NCI-H2227 (cell line): Measurements from ENCODE around the gene UBE2D2.
A peak's percentile ranks its signal among the peaks of the same experiment; 100 is the strongest.

Experiments used
- DNase-seq: peaks from one replicate; lab custom pipeline; 2025; ENCODE audit not compliant: unreplicated experiment; lab: John Stamatoyannopoulos, UW

The UBE2D2 gene

DNA sequence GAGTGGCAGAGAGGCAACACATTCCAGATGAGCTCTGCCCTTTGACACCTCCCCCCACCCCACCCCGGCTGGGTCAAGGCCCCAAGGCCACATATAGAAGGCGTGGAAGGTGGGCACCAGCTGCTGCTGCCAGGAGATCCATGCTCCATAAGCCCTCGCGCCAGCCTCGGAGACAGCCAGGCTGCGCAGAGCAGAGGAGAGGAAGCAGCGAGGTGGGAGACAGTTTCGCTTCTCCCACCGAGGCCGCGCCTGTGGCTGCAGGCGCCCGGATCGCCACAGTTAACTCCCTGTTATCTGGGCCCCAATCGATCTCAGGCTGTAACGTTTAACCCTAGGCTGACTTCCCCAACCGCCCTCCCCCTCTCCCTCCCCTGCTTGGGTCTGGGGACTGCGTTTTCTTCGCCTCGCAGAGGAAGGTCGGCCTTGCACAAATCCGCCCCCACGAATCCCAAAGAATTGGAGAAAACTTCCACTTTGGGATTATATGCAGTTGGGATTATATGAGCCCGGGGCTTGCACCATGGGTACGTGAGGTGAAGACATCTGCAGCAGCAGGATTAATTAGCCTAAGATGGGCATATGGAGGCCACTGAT, 85.9 kb downstream of the UBE2D2 start:
- peak; percentile 21 for DNase-seq

DNA sequence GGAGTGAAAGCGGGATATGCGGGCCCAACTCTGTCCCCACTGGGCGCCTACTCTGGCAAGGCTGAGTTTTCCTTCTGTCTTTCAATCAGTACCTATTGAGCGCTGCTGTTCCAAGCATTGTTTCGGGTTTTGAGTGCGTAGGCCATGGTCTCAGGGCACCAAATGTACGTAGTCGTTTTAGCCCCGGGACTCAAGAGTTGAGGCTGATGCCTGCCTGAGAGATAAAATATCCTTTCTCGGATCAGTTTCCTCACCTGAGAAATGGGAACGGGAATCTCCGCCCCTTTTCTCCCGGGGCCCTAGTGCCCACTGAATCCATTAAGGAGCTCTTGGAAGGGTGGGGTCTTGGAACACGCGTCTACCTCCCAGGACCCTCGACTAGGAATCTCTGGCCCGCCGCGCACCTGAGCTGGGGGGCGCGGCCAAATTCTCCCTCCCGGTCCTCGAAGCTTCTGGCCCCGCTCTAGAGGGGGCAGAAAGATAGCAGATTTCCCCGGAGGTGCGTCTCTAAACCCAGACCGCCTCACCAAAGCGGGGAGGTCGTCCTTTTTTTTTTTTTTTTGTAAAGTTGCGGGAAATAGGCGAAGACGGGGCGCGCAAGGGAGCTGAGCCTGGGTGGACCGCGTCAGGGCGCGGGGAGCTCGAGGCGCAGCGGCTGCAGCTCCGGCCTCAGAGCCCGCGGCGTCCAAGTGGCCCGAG, 86.5 kb downstream of the UBE2D2 start:
- DNase-seq = no peak

DNA sequence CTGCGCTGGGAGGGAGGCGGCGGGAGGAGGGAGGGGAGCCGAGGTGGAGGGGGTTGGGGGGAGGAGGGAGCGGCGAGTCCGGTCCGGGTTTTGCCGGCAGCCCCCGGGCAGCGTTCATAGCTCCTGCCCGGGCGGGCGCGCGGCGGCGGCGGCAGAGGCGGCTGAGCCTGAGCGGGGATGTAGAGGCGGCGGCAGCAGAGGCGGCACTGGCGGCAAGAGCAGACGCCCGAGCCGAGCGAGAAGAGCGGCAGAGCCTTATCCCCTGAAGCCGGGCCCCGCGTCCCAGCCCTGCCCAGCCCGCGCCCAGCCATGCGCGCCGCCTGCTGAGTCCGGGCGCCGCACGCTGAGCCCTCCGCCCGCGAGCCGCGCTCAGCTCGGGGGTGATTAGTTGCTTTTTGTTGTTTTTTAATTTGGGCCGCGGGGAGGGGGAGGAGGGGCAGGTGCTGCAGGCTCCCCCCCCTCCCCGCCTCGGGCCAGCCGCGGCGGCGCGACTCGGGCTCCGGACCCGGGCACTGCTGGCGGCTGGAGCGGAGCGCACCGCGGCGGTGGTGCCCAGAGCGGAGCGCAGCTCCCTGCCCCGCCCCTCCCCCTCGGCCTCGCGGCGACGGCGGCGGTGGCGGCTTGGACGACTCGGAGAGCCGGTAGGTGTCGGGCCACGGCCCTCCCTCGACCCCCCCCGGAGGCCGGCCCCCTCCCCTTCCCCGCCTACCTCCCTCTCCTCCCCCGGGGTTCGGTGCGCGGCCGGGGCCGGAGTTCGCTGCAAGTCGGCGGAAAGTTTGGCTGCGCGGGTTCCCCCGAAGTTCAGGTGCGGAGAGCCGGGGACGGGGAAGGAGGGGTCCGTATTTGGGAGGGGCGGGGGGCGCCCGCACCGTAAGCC, 87.3 kb downstream of the UBE2D2 start, which contains the start of gene CXXC5:
CXXC5 (plus strand) TSS at position 145 of the 877 bp plus-strand sequence. CDS start 32,175 bp downstream, outside the sequence.
- peak; percentile 87 for DNase-seq

DNA sequence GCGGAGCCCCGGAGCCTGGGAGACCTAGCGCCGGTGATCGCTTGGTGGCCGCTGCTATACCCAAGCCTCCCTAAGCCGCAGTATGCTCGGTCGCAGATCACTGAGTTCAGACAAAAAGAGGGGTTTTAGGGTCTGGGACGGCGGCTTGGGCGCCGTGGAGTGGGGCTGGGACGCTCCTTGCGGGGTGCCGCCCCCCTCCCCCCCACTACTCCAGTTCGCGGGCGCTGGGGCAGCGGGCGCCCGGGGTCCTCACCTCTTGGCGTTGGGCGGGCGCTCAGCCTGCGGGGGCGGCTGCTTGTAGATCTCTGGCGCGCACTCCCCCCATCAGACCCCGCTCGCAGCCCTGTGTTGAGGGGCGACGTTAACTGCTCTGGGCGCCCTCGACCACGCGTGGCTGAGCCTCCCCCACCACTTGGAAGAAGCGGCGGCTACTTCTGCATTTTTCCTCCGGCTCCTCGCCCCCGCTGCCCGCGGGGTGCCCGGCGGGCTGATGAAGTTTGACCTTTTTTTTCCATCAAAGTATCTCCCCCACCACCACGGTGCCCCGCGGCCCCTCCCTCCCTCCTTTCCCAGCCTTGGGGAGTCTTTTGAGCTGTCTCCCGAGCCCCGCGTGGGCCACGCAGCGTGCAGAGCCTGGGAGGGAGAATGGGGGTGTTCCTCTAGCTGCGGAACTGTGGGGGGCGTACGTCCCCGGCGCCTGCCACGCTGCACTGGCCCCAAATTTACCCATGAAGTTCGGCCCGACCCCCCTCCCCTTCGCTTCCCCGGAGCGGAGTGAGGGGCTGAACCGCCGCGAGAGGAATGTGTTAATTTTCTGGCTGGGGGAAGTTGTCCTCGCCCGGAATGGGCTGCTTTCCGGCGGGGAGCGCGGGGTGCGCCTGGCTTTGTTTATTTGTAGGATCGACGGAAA, 88.2 kb downstream of the UBE2D2 start:
- DNase-seq = peak; percentile 34

DNA sequence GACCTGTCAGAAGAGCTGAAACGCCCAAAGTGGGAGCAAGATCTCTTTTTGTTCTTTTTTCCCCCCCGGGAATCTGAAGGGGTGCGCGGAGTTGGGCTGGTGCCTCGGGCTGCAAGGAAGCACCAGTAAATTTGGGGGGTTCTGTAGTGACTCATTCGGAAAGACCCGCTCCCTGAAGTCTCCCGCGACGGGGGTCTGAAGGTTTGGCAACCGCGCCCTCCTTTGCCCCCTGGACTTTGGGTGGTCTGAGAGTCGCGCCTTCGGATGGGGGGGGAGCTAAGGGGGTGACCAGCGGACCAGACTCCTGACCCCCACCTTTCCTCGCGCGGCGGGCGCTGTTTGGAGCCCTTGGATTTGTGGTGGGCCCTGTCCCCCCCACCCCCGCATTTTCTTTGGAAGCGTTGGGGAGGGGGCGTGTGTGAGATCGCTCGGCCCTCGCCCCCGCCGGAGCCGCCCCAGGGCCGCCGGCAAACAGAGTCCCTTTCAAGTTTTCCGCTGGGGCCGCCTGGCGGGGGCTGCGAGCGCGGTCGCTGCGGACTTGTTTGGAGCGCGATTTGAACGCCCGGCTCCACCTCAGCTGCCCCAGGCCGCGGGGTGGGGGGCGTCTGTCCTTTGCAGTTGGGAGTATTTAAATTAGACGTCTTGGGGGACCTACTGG, 89.0 kb downstream of the UBE2D2 start:
- DNase-seq = peak; percentile 21

DNA sequence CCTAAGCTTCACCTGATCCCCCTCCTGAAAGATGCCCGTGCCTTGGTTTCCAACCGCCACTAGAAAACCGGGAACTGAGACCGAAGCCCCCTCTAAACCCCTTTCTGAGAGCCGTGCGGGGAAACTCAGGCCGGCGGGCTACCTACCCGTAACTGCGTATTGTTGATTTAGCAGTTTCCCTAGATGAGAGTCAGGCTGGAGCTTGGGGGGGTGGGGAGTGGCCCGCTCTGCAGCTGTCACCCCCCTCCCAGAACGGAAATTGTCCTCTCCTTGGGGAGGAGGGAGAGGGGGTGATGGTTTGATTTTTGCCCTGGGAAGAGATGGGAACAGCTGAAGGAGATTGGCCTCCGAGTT, 89.5 kb downstream of the UBE2D2 start:
- DNase-seq = no peak

DNA sequence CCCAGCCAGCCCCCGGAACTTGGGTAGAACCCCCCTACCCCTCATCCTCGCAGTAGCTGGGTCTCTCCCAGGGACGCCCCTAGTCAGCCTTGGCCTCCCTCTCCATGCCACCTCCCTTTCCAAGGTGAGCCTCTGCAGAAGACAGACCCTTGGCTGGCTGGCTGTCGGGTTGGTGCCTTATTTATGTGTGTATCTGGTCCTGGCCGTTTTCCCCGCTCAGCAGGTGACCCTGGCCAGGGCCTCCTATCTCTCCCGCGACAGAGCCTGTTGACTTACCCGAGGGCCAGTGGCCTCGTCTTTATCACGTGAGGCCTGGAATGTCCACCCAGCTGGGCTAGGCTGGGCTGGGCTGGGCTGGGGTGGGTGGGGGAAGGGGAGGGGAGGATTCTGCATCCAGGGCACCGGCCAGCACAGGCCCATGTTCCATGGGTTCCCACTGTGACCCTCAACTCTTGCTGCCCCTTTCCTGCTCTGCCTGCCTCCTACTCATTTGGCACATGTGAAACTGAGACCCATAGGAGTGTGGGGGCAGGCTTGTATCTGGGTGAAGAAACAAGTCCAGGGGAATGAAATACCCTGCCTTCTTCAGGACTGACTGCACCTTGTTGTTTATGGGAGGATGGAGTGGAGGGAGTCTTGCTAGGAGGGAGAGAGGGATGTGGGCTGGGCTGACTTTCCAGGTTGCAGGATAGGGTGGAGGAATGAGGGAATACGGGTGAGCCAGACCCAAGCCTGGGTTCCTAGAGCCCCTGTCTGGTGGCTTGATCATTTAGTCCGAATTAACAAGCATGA, 90.1 kb downstream of the UBE2D2 start:
- no peak for DNase-seq

DNA sequence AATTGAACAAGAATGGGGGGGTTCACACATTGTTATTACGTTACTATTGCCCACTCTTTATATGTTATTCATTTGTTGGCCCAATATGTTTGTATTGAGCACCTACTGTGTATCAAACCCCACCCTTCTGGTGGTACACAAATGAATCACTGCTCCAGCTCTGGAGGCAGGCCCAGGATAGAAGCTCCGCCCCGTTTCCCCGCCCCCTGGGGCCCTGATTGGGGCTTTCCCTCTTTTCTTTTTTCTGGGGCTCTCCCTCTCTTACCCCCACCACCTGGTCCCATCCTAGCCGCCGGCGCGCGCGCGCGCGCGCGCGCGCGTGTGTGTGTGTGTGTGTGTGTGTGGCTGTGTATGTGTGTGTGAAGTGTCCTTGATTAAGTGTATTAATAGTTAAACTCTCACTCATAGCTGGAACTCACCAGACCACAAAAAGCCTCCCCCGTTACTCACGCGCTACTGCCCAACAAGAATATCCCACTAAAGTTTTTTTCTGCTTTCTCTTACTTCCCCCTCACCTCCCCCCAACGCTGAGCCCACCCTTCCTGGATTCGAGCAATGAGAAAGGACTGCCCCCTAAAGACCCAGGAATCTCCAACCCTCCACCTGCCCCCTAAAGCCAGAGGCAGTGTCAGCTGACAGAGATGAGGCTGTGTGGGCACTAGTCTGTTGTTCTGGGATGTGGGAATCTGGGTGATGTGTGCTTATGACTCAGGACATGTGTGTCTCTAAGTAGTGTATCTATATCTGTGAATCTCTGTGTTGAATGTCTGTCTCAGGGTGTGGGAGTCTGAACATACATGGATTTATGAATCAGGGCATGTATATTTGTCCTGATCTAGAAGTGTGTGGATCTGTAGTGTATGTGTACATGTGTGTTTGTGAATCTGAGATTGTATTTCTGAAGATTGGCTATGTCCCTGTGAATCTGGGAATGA, 91.0 kb downstream of the UBE2D2 start:
- DNase-seq = peak; percentile 56

DNA sequence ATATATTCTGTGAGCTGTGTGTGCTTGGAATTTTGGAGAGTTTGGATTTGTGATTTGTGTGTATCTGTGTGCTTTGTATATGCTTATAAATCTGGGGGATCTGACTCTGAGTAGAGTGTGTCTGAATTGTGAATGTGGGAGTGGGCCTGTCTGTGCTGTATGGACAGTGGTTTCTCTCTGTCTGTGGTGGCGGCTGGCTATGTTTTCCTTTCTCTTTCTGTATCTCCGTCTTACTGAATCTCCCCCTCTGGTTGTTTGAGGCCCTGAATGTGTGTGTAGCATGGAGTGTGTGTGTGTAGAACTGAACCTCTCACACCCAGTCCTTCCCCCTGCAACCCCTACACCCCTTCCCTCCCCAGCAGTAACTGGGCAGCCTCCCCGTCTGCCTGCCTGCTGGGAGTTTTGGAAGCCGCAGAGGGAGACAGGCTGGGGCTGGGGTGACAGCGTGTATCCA, 91.7 kb downstream of the UBE2D2 start:
- no peak for DNase-seq

DNA sequence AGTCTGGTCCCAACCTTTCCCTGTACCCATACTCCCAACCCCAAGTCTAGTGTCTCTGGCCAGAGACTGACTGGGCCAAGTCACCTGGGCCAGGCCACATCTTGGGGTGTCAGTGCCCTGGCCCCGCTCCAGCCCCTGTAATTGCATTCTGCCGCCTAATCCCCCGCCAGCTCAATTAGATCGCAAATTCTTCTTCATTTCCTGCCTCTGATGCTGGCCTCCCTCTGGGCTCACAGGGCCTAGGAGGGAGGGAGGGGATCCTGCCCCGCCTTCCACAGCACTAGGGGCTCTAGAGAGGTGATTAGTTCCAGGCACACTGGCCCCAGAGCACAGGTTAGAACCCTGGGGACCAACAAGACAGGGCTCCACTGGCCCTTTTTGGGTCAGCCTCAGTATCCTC, 92.5 kb downstream of the UBE2D2 start:
- DNase-seq = no peak

DNA sequence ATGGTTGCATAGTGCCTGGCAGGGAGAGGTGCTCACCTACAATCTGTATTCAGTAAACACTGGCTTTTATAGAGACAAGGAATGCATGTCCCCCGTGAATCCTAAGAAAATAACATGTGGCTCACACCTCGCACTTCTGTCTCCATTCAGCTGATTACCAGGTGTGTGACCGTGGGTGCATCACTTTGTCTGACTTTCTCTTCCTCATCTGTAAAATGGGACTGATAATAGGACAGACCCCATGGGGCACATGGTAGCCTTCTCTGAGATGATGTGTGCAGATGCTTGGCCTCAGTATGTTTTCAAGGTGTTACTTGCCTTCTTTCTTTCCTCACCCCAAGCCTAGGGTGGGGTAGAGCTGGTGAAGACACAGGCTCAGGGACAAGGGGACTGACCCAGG, 93.3 kb downstream of the UBE2D2 start:
- no peak for DNase-seq

DNA sequence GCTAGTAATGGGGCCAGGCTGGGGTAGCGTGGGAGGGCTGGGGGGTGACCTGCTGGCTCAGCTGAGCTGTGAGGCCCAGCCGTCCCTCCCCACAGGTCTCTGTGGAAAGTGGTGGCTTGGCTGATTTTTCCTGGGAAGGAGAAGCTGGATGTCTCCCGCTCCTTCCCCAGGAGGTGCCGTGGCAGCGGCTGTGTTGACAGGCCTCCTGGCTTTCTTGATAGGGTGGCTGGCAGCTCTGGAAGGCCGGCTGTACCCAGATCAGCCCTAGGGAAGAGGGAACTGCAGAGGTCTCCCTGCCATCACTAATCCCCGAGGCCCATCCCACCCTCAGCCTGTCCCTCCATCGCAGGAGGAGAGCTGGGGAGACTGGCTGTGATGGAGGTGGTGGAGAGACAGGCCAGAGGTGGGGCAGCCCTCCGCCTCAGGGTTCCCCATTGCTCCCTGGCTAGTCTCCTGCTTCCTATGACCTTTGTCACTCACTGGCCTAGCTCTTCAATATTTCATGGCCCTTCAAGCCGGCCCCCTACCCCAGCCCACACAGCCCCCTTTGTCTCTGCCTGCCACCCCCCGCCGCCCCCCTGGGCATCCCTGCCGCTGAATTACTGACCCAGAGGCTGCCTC, 93.8 kb downstream of the UBE2D2 start:
- DNase-seq = no peak

DNA sequence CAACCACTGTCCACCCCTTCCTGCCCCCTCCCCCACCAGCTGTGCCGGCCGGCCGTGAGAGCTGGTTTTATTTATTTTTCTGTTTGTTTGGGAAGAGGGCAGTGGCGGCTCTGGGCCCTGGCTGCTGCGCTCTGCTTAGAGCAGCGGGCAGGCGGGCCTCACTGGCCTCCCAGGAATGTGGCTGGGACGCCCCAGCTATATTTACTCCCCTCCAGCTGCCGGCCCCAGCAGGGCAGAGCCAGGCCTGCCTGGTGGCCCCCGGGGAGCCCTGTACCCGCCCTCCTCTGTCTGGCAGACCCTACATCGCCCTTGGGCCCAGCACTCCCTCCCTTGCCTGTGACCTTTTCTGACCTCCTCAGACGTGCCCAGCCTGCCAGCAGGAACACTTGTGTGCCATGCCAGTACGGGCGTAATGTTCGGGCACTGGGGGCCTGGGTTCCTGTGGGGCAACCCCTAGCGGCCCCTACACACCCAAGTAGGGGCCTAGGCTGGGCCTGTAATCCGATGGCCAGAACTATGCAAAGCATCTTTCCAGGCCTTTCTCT, 94.7 kb downstream of the UBE2D2 start:
- no peak for DNase-seq

DNA sequence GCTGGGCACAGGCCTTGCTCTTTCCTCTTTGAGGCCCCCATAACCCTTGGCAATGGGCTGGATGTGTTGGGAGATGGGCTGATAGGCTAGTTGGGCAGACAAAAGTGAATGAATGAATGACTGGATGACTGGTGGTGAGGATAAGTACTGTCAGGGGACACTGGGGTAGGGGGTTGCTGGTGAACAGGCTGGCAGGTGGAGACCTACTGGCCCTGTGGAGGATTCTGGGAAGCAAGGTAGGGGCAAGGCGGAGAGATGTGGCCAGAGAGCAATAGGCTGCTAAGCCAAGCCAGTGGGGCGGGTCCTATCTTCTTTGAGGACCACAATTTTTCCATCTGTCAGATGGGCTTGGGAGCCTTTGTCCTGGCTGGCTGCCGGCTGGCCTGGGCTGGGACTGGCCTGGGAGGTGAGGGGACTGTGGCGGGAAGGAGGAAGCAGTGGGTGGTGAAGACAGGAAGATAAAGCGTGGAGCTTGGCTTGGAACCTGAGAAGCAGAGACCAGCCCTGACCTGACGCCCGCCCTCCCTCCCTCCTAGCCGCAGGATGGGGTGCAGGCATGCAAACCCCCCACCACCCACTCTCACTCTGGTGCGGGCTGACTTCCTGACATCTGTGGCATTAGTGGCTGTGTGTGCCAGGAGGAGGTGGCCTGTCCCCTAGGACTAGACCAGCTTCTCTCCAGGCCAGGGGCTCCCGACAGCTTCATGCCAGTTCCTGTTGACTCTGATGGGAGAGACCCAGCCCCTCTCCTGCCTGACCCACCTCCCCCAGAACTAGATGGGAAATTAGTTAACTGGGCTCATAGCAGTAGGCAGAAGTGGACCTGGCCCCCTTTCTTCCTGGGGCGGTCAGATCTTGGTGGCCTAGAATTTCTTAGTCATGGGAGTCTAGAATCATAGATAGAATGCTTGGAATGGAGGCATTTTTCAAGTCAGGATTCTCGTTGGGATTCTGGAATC, 96.5 kb downstream of the UBE2D2 start:
- no peak for DNase-seq

DNA sequence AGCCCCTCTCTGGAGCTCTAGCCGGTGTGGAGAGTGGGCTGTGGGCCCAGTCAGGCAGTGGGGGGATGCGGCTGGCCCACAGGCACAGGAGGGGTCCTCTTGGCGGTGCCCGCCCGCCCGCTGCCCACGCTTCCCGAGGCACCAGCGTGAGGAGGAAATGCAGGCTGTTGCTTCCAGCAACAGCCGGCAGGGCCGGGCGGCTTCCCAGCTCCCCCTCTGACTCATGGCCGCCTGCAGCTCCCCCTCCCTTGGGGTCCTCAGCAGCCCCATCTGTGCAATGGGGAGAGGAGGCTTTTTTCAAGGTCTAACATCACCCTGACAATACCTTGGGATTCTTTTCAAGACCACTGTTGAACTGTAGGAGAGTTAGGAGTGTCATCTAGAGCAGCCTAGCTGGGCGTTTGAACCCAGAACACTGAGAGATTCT, 97.4 kb downstream of the UBE2D2 start:
- no peak for DNase-seq

DNA sequence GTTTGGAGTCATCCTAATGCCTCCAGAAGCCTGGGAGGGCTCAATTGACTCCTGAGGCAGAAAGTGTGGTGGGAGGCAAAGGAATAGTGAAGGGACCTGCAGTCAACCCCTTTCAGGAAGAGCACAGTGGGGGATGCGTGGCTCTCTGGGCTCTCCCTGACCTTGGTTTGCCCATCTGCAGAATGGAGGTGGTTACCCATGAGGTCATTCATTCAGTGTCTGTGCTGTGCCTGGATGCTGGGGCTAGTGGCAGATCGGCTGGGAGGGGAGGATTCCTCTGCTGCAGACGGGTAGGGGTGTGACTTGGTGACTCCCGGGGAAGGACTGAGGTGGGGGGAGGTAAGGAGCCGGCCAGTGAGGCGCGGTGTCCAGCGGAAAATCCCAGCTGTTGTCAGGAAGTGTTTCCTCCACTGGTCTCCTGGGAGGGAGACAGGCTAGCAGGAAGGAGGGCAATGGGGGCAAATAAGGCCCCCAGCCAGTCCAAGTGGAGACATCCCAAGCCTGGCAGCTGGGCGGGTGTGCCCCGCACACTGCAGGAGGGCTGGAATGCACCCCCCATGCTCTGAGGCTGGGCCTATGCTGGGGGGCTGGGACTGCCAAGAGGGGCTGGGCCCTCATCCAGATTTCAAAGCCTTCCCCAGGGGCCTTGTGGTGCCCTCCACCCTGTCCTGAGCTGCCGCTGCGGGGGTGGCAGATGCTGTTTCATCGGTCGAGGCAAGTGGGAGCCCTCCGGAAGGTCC, 98.0 kb downstream of the UBE2D2 start:
- no peak for DNase-seq
